Activated naive CD8-positive, alpha-beta T cell treated with anti-CD3 and anti-CD28 coated beads, Interleukin-2, amount 50 U/mL, for 16 hours (primary cell): Measurements from ENCODE around the gene BCAS1.

Experiments used
- DNase-seq: peaks from one replicate; pipeline ENCODE4 v3.0.0-alpha.2; 2020; ENCODE audit warnings: low read depth, low spot score

Gene BCAS1

GRCh38 chr20:53905019-53905819 is 165.2 kb downstream of the BCAS1 start:
- DNase-seq = no peak

GRCh38 chr20:53904261-53904660 is 166.1 kb downstream of the BCAS1 start:
- DNase-seq = no peak

GRCh38 chr20:53903652-53903987 is 166.8 kb downstream of the BCAS1 start:
- DNase-seq = no peak

DNA sequence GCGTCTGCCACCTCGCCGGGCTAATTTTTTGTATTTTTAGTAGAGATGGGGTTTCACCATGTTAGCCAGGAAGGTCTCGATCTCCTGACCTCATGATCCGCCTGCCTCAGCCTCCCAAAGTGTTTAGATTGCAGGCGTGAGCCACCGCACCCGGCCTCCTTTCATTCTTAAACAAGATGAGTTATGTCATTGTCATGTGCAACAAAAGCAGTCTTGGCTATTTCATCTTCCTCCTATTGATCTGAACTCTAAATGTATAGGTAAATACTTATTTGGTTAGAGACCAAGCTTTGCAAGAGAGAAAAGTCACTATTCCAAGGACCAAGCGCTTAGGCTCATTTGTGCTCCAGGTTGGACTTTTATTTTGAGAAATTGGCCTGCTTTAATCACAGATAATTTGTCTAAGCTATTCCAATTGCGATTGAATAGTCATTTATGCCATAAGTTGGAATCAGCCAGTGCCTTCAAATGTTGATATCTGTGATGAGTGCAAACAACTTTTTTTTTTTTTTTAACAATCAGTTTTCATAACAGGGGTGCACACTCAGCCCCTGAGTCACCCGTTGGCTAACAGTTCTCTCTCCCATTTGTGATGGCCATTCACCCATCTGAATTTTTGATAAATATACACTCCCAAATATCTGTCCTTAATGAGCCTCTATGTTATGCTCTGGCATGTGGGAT is 167.3 kb downstream of the BCAS1 start:
- DNase-seq = no peak

- no peak for DNase-seq
Observed at GRCh38 chr20:53901497-53902096, 168.8 kb downstream of the BCAS1 start.

DNA sequence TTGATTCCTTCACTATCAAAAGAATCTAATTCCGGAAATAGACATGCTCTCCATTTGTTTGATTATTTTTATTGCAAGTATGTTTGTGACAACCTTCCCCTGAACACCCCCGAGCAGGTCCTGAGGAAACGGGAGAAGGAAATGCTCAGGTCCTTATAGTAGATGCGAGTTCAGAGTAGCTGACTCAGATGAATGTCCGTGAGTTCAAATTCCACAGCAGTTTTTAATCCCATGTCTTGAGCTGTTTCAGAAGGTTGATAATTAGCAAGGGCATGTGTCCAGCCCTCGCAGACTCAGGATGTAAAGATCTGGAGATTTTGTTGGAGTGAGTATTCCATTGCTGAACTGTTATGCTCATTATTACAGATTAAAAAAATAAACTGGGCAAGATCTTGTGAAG is 169.3 kb downstream of the BCAS1 start:
- DNase-seq = no peak

- no peak for DNase-seq
Observed at GRCh38 chr20:53900380-53900999, 169.9 kb downstream of the BCAS1 start.

- DNase-seq = peak; percentile 63
Observed at GRCh38 chr20:53899351-53900167, 170.8 kb downstream of the BCAS1 start.

DNA sequence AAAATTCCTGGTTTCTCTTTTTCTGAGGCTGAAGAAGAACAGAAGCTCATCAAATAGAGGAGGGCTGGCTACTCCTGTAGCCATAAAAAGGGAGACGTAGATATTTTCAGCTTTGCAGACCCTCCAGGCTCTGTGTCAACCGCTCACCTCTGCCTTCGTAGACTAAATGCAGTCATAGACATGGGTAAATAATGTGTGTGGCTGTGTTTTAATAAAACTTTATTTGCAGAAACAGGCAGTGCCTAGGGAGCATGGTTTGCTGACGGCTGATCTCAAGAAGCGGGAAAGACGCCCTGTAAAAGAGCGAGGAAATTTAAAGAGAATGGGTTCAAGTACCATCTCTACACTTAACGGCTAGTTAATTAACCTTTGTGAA is 171.8 kb downstream of the BCAS1 start:
- DNase-seq = no peak

GRCh38 chr20:53897884-53898555 is 172.4 kb downstream of the BCAS1 start:
- no peak for DNase-seq

GRCh38 chr20:53896647-53897046 is 173.7 kb downstream of the BCAS1 start:
- no peak for DNase-seq

- DNase-seq = no peak
Observed at GRCh38 chr20:53896041-53896440, 174.4 kb downstream of the BCAS1 start.

DNA sequence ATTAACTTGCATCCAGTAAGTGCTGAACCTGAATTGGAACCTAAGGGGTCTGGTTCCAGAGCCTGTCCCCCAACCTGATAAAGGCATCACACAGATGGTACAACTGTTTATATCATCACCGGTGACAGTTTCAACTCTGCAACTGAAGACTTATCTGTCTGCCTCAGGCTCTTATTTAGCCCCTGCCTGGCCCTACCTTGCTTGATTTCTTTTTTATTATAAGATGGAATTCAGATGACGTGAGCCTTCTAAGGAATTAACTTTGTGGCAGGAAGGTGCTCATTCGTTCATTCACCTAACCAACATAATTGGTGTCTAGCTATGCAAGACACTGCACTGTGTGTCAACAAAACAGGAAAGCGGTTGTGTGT is 175.0 kb downstream of the BCAS1 start:
- DNase-seq = no peak

- no peak for DNase-seq
Observed at GRCh38 chr20:53894707-53895384, 175.5 kb downstream of the BCAS1 start.
